ENCODE measurements around the gene GCH1. TPM values are rescaled to one million over a fixed set of nuclear protein-coding genes. Genes with fewer than 3 reads are reported as not detected.
"Not testable (repeated sequence)": the region's sequence is repeated elsewhere in the genome, so short reads cannot be mapped to it uniquely, and the experiment has no call there.

GCH1 gene
- polyA plus RNA-seq, 1 donor from 2014 or later: 4.9 TPM

DNA sequence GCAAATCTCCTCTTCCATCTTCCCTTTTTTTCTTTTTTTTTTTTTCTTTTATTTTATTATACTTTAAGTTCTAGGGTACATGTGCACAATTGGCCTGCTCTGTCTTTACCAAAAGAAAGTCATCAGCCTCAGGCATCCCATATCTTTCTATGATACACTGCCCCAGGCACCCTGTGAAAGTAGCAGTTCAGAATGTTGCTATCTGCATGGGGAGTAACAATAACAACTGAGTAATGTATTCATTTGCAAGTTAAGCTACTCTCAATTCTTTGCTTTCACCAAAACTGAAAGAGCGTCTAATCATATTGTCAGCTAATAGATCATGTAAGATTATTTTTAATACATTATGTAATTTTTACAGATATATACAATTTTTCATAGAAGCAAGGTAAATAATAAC is 13.5 kb upstream of the GCH1 start:
- H3K4me3 ChIP-seq (ENCODE audit: low read length): no peak overlapping the region

GRCh38 chr14:54909817-54910558 is 7.4 kb upstream of the GCH1 start:
- Histone ChIP-seq H3F3A (ENCODE audit: insufficient read depth, low read length, poor library complexity, severe bottlenecking) (peaks cover 5% of the 10 kb centered on the region), H3K4me3 (ENCODE audit: low read length) (peak overlapping the region; percentile 44), H3K79me2 (replicated peaks; ENCODE audit: insufficient read depth, low read length) (no peaks in the 10 kb centered on the region), H4K20me1 (ENCODE audit: insufficient read depth) (no peaks in the 10 kb centered on the region), H3K9me2 (ENCODE audit: insufficient read depth, low read length) (no peaks in the 10 kb centered on the region), H3K4me2 (ENCODE audit: low read length) (peak overlapping the region; percentile 32), H3K9ac (ENCODE audit: low read length) (peak overlapping the region; percentile 19), H3K36me3 (ENCODE audit: insufficient read depth, low read length) (no peaks in the 10 kb centered on the region), H2AFZ (ENCODE audit: low read depth, low read length) (no peak overlapping the region), H3K27me3 (ENCODE audit: insufficient read depth, low read depth, low read length) (no peaks in the 10 kb centered on the region), H3K9me3 (ENCODE audit: low read length) (no peaks in the 10 kb centered on the region), H3K27ac (ENCODE audit: low read length) (peak overlapping the region; percentile 58)
- TF ChIP-seq, protein P1, sequence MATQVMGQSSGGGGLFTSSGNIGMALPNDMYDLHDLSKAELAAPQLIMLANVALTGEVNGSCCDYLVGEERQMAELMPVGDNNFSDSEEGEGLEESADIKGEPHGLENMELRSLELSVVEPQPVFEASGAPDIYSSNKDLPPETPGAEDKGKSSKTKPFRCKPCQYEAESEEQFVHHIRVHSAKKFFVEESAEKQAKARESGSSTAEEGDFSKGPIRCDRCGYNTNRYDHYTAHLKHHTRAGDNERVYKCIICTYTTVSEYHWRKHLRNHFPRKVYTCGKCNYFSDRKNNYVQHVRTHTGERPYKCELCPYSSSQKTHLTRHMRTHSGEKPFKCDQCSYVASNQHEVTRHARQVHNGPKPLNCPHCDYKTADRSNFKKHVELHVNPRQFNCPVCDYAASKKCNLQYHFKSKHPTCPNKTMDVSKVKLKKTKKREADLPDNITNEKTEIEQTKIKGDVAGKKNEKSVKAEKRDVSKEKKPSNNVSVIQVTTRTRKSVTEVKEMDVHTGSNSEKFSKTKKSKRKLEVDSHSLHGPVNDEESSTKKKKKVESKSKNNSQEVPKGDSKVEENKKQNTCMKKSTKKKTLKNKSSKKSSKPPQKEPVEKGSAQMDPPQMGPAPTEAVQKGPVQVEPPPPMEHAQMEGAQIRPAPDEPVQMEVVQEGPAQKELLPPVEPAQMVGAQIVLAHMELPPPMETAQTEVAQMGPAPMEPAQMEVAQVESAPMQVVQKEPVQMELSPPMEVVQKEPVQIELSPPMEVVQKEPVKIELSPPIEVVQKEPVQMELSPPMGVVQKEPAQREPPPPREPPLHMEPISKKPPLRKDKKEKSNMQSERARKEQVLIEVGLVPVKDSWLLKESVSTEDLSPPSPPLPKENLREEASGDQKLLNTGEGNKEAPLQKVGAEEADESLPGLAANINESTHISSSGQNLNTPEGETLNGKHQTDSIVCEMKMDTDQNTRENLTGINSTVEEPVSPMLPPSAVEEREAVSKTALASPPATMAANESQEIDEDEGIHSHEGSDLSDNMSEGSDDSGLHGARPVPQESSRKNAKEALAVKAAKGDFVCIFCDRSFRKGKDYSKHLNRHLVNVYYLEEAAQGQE (IDR thresholded peaks at IDR 0.05; ENCODE audit: borderline replicate concordance): no peak
- TF ChIP-seq EP300 (conservative IDR thresholded peaks at IDR 0.05; ENCODE audit: poor library complexity, severe bottlenecking): peak; percentile 82

More for the DNA sequence above, 13.5 kb upstream of the GCH1 start:
- H3F3A ChIP-seq (ENCODE audit: insufficient read depth, low read length, poor library complexity, severe bottlenecking): no peaks in the 10 kb centered on the region
- H3K9ac ChIP-seq (ENCODE audit: low read length): no peak overlapping the region
- H3K9me2 ChIP-seq (ENCODE audit: insufficient read depth, low read length): no peaks in the 10 kb centered on the region
- H4K20me1 ChIP-seq (ENCODE audit: insufficient read depth): no peaks in the 10 kb centered on the region
- H3K9me3 ChIP-seq (ENCODE audit: low read length): no peaks in the 10 kb centered on the region
- no peak overlapping the region for H3K4me2 ChIP-seq (ENCODE audit: low read length)
- H3K36me3 ChIP-seq (ENCODE audit: insufficient read depth, low read length): no peaks in the 10 kb centered on the region
- H3K27me3 ChIP-seq (ENCODE audit: insufficient read depth, low read depth, low read length): no peaks in the 10 kb centered on the region
- no peak for TF ChIP-seq TAF1 (IDR thresholded peaks at IDR 0.05; ENCODE audit: low read depth)
- TF ChIP-seq MXI1 (conservative IDR thresholded peaks at IDR 0.05; ENCODE audit: poor library complexity, severe bottlenecking): no peak
- no peak overlapping the region for H2AFZ ChIP-seq (ENCODE audit: low read depth, low read length)
- H3K27ac ChIP-seq (ENCODE audit: low read length): no peak overlapping the region
- no peaks in the 10 kb centered on the region for H3K79me2 ChIP-seq (replicated peaks; ENCODE audit: insufficient read depth, low read length)

DNA sequence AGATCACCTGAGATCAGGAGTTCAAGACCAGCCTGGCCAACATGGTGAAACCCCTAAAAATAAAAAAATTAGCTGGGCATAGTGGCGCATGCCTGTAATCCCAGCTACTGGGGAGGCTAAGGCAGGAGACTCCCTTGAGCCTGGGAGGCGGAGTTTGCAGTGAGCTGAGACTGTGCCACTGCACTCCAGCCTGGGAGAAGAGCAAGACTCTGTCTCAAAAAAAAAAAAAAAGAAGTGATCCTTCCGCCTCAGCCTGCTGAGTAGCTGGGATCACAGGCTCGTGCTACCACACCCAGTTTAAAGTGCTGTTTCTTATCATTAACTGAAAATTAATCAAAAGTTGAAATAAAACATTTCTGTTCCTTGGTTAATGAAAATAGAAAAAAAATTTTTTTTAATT is 6.3 kb upstream of the GCH1 start:
- not testable (repeated sequence) for H3K27ac ChIP-seq (ENCODE audit: low read length); H3K79me2 ChIP-seq (replicated peaks; ENCODE audit: insufficient read depth, low read length)

GRCh38 chr14:54908190-54908589 is 5.6 kb upstream of the GCH1 start:
- no peaks in the 10 kb centered on the region for H3K36me3 ChIP-seq (ENCODE audit: insufficient read depth, low read length)
- TF ChIP-seq EZH2 (IDR thresholded peaks at IDR 0.05; ENCODE audit: borderline replicate concordance, insufficient read depth, low read length, poor library complexity, severe bottlenecking): no peak
- no peak for TF ChIP-seq POLR2AphosphoS5 (IDR thresholded peaks at IDR 0.05)
- TF ChIP-seq, protein P1 (IDR thresholded peaks at IDR 0.05; ENCODE audit: borderline replicate concordance): no peak
- TF ChIP-seq TAF1 (IDR thresholded peaks at IDR 0.05; ENCODE audit: low read depth): no peak
- no peak for TF ChIP-seq CTCF (IDR thresholded peaks at IDR 0.05; ENCODE audit: poor library complexity, severe bottlenecking)
- no peak for TF ChIP-seq SMC3 (conservative IDR thresholded peaks at IDR 0.05; ENCODE audit: poor library complexity)
- no peak for TF ChIP-seq MXI1 (conservative IDR thresholded peaks at IDR 0.05; ENCODE audit: poor library complexity, severe bottlenecking)
- TF ChIP-seq EP300 (conservative IDR thresholded peaks at IDR 0.05; ENCODE audit: poor library complexity, severe bottlenecking): no peak

More for the DNA sequence above, 6.3 kb upstream of the GCH1 start:
- not testable (repeated sequence) for H3K9ac ChIP-seq (ENCODE audit: low read length); H3K27me3 ChIP-seq (ENCODE audit: insufficient read depth, low read depth, low read length); H3F3A ChIP-seq (ENCODE audit: insufficient read depth, low read length, poor library complexity, severe bottlenecking); H3K4me2 ChIP-seq (ENCODE audit: low read length); H3K4me3 ChIP-seq (ENCODE audit: low read length); H2AFZ ChIP-seq (ENCODE audit: low read depth, low read length); H4K20me1 ChIP-seq (ENCODE audit: insufficient read depth); H3K36me3 ChIP-seq (ENCODE audit: insufficient read depth, low read length); H3K9me3 ChIP-seq (ENCODE audit: low read length); H3K9me2 ChIP-seq (ENCODE audit: insufficient read depth, low read length)

More at GRCh38 chr14:54908190-54908589, 5.6 kb upstream of the GCH1 start:
- Histone ChIP-seq H3K9me2 (ENCODE audit: insufficient read depth, low read length) (no peaks in the 10 kb centered on the region), H3K9me3 (ENCODE audit: low read length) (no peaks in the 10 kb centered on the region), H3F3A (ENCODE audit: insufficient read depth, low read length, poor library complexity, severe bottlenecking) (peaks cover 5% of the 10 kb centered on the region), H3K27me3 (ENCODE audit: insufficient read depth, low read depth, low read length) (no peaks in the 10 kb centered on the region), H3K4me3 (ENCODE audit: low read length) (no peak overlapping the region), H3K9ac (ENCODE audit: low read length) (no peak overlapping the region), H3K4me2 (ENCODE audit: low read length) (no peak overlapping the region), H4K20me1 (ENCODE audit: insufficient read depth) (no peaks in the 10 kb centered on the region), H3K27ac (ENCODE audit: low read length) (no peak overlapping the region), H3K79me2 (replicated peaks; ENCODE audit: insufficient read depth, low read length) (no peaks in the 10 kb centered on the region), H2AFZ (ENCODE audit: low read depth, low read length) (no peak overlapping the region)

All from neural cell (in vitro differentiated cells).